ENCODE results near the gene HSD17B13.

The HSD17B13 gene

GRCh38 chr4:87260477-87260876 lies 62.2 kb downstream of the HSD17B13 start:
- DNase-seq: no peak

GRCh38 chr4:87258677-87259076 lies 64.0 kb downstream of the HSD17B13 start:
- no peak for DNase-seq

- DNase-seq: no peak
Measured at GRCh38 chr4:87257523-87257922, 65.2 kb downstream of the HSD17B13 start.

GRCh38 chr4:87255755-87256154 lies 66.9 kb downstream of the HSD17B13 start:
- DNase-seq: no peak
